HAP-1 (cell line): ENCODE results near the gene S100A6.
"Not testable (repeated sequence)": the region's sequence is repeated elsewhere in the genome, so short reads cannot be mapped to it uniquely, and the experiment has no call there.

Experiments
- DNase-seq, 2 experiments: peaks; one replicate each; pipeline ENCODE4 v3.0.0-alpha.2; 2016 to 2020; ENCODE audit warnings: low spot score in 2 of 2
- H3K27me3 ChIP-seq: fragments of 250-450 bp; sonication (Bioruptor Pico); 2 replicates; pipeline ENCODE4 v1.5.1; 2020; ENCODE audit warnings: low read depth, mild to moderate bottlenecking, moderate library complexity
- H3K36me3 ChIP-seq: fragments of 250-450 bp; sonication (Bioruptor Pico); replicated peaks from 2 replicates; pipeline ENCODE4 v1.5.1; 2020; ENCODE audit warnings: mild to moderate bottlenecking
- H3K4me1 ChIP-seq: fragments of 250-450 bp; sonication (Bioruptor Pico); 2 replicates; pipeline ENCODE4 v1.5.1; 2020; ENCODE audit warnings: mild to moderate bottlenecking
- H3K4me3 ChIP-seq: fragments of 250-450 bp; sonication (Bioruptor Pico); 2 replicates; pipeline ENCODE4 v1.5.1; 2020; ENCODE audit warnings: mild to moderate bottlenecking, moderate library complexity
- H3K9me3 ChIP-seq: fragments of 250-450 bp; sonication (Bioruptor Pico); 2 replicates; pipeline ENCODE4 v1.5.1; 2020; ENCODE audit warnings: mild to moderate bottlenecking, moderate library complexity
- in situ Hi-C: fragments of 300-500 bp; cut with MboI; formaldehyde crosslinking; loops from 3 replicates; pipeline ENCODE4 v1.14.3; 2020; ENCODE audit warnings: low sequenced_read_pairs, inconsistent platforms, mixed read lengths

S100A6 gene

GRCh38 chr1:153520818-153521476 is 14.8 kb downstream of the S100A6 start:
- Histone ChIP-seq H3K4me3 (no peak overlapping the region), H3K4me1 (peaks cover 4% of the 10 kb centered on the region), H3K36me3 (no peaks in the 10 kb centered on the region), H3K27me3 (no peaks in the 10 kb centered on the region), H3K9me3 (no peaks in the 10 kb centered on the region)
- in situ Hi-C loops: no loop called here
- DNase-seq: no peak

DNA sequence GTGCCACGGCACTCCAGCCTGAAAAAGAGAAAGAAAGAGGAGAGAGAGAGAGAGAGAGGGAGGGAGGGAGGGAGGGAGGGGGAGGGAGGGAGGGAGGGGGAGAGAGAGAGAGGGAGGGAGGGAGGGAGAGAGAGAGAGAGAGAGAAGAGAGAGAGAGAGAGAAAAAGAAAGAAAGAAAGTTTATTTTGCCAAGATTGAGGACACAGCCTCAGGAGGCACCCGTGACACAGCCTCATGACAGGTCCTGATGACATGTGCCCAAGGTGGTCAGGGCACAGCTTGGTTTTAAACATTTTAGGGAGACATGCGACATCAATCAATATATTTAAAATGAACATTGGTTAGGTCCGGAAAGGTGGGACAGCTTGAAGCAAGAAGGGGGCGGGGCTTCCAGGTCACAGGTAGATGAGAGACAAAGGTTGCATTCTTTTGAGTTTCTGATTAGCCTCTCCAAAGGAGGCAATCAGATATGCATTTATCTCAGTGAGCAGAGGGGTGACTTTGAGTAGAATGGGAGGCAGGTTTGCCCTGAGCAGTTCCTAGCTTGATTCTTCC is 15.6 kb downstream of the S100A6 start:
- DNase-seq, H3K4me3 ChIP-seq, H3K27me3 ChIP-seq, H3K36me3 ChIP-seq, in situ Hi-C loops, H3K9me3 ChIP-seq, H3K4me1 ChIP-seq: not testable (repeated sequence)

DNA sequence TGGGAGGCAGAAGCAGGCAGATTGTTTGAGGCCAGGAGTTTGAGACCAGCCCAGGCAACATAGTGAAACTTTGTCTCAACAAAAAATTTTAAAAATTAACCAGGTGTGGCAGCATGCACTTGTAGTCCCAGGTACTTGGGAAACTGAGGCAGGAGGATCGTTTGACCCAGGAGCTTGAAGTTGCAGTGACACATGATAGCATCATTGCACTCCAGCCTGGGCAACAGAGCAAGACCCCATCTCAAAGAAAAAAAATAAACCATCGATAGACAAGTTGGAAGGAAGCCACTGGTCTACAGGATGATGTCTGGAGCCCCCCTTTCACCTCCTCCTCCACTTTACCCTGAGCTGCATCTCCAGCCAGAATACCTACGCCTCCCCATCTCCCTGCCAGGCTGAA is 16.5 kb downstream of the S100A6 start:
- Histone ChIP-seq H3K4me1 (no peaks in the 10 kb centered on the region), H3K4me3 (no peak overlapping the region), H3K9me3 (no peaks in the 10 kb centered on the region), H3K36me3 (no peaks in the 10 kb centered on the region), H3K27me3 (no peaks in the 10 kb centered on the region)
- no peak for DNase-seq
- in situ Hi-C loops: loop anchor here (10.0 kb wide), 1 partner anchor 46 kb away; the partner anchor contains the start of gene S100A2

DNA sequence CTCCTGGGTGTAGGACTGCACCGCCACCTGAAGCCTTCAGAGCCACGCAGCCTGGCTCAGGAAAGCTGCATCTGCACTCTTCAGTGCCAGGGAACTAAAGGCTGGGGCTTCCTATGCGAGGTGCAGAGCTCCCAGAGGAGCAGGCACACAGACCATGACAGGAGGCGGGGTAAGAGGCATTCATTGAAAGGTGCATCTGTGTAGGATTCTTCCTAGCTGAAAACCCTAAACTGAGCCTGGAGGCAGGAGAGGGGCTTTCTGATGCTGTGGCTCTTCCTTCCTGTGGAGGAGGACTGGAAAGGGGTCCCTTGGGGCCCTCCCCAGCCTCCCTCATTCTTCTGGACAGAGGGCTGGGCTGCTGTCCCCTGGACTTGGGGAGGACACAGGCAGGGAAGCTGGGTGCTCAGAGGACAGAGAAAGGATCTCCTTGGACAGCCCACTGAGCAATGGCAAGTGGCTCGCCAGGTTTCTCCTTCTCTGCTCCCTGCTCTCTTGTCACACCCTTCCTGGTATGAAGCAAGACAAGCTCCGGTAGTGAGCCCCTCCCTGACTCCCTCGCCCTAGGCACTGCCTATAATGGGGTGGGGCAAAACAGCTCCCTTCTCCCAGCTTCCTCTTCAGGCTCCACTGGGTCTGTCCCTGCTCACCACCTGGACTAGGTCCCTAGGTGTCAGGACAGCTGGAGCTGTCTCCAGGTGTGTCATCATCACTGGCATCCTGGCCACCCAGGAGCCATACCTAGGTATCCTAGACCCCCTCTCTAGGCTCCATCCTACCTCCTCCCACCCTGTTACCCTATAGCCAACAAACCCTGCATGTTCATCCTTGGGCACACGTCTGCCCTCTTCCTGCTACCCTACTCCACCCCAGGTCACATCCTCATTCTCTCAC is 20.0 kb downstream of the S100A6 start:
- Histone ChIP-seq H3K4me1 (no peaks in the 10 kb centered on the region; the same call in 1 of the 2 replicates), H3K27me3 (no peaks in the 10 kb centered on the region), H3K9me3 (no peaks in the 10 kb centered on the region), H3K4me3 (no peak overlapping the region), H3K36me3 (no peaks in the 10 kb centered on the region)
- no peak for DNase-seq
- in situ Hi-C loops: loop anchor here (10.0 kb wide), 1 partner anchor 49 kb away; the partner anchor contains the start of gene S100A2

- in situ Hi-C loops: loop anchor here (10.0 kb wide), 1 partner anchor 51 kb away; the partner anchor contains the start of gene S100A2
- Histone ChIP-seq H3K9me3 (no peaks in the 10 kb centered on the region), H3K27me3 (no peaks in the 10 kb centered on the region), H3K4me1 (no peaks in the 10 kb centered on the region; the same call in 1 of the 2 replicates), H3K4me3 (no peak overlapping the region), H3K36me3 (no peaks in the 10 kb centered on the region)
- DNase-seq: no peak
Observed at GRCh38 chr1:153513666-153514065, 22.1 kb downstream of the S100A6 start.

DNA sequence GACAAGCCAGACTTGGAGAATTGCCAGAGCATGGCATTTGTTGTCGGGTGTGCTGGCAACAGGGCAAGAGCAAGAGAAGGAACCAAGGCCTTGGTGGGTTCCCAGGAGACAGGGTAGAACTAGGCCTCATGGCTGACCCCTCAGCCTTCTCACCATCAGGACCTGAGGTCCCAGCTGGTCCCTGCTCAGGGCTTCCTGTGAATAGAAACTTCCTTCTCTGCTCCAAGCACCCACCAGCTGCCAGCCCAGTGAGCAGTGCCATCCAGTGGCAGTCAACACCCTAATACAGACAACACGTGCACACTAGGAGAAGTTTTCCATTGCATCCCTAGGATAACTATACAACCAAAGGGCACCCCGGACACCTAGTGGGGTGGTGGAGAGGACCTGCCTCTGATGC is 22.8 kb downstream of the S100A6 start:
- Histone ChIP-seq H3K36me3 (no peaks in the 10 kb centered on the region), H3K9me3 (no peaks in the 10 kb centered on the region), H3K27me3 (no peaks in the 10 kb centered on the region), H3K4me1 (no peaks in the 10 kb centered on the region; the same call in 1 of the 2 replicates), H3K4me3 (no peak overlapping the region)
- in situ Hi-C loops: loop anchor here (10.0 kb wide), 1 partner anchor 52 kb away; the partner anchor contains the start of gene S100A2
- DNase-seq: no peak

DNA sequence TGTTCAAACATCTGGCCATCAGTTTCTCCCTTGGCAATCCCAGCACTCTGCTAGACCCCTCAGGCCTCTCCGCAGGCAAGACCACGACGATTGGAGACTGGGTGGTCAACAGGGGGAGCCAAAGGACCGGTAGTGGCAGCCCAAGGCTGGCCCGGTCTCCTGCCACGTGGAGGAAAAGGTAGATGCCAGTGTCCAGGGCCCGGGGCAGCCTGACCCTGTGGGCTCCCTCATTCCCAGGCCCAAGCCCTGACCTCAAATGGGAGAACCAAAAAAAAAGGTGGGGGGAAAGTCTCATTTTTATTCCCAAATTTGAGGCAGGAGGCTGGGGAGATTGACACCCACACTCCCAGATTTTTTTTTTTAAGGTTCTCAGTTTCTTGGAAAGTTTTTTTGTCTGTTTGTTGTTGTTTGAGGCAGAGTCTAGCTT is 24.8 kb downstream of the S100A6 start:
- Histone ChIP-seq H3K27me3 (no peaks in the 10 kb centered on the region), H3K9me3 (no peaks in the 10 kb centered on the region), H3K4me3 (no peak overlapping the region), H3K36me3 (no peaks in the 10 kb centered on the region), H3K4me1 (no peaks in the 10 kb centered on the region; the same call in 1 of the 2 replicates)
- peak; percentile 82 to 94 for DNase-seq
- in situ Hi-C loops: loop anchor here (10.0 kb wide), 1 partner anchor 54 kb away; the partner anchor contains the start of gene S100A2

DNA sequence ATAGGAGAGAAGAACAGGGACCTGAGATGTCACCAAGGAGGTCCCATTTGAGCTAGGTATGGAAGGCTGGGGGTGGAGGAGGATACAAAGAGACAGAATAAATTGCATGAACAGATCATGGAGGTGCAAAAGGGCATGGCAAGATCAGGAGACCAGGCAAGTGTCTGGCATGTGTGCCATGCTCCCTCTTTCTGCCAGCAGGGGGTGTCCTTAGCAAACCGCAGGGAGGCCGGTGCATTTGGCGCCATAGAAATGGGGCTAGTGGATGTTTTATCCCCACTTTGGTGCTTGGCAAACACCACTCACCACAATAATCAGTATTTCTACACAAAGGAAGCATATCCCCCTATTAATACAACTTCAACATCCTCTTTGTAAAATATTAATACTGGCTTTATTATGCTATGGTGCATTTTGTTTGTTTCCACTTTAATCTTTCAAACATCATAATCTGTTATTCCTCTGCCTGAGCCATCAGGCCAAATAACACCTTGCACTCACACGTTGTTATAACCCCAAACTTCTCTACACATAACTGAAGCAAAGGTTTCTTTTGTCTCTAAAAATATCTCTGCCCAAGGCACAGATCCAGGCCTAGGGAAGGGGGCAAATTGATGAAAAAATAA is 25.9 kb downstream of the S100A6 start:
- Histone ChIP-seq H3K4me1 (no peaks in the 10 kb centered on the region; the same call in 1 of the 2 replicates), H3K27me3 (no peaks in the 10 kb centered on the region), H3K4me3 (no peak overlapping the region), H3K36me3 (no peaks in the 10 kb centered on the region), H3K9me3 (no peaks in the 10 kb centered on the region)
- in situ Hi-C loops: loop anchor here (10.0 kb wide), 3 partner anchors 55 to 475 kb away; partner anchors contain the start of genes RAB13 and S100A2
- DNase-seq: peak; percentile 44 to 85

- in situ Hi-C loops: loop anchor here (10.0 kb wide), 2 partner anchors 236 to 476 kb away; partner anchors contain the start of gene RAB13
- no peak overlapping the region for H3K4me3 ChIP-seq
- no peaks in the 10 kb centered on the region for H3K36me3 ChIP-seq
Observed at GRCh38 chr1:153509036-153509435, 26.8 kb downstream of the S100A6 start.

DNA sequence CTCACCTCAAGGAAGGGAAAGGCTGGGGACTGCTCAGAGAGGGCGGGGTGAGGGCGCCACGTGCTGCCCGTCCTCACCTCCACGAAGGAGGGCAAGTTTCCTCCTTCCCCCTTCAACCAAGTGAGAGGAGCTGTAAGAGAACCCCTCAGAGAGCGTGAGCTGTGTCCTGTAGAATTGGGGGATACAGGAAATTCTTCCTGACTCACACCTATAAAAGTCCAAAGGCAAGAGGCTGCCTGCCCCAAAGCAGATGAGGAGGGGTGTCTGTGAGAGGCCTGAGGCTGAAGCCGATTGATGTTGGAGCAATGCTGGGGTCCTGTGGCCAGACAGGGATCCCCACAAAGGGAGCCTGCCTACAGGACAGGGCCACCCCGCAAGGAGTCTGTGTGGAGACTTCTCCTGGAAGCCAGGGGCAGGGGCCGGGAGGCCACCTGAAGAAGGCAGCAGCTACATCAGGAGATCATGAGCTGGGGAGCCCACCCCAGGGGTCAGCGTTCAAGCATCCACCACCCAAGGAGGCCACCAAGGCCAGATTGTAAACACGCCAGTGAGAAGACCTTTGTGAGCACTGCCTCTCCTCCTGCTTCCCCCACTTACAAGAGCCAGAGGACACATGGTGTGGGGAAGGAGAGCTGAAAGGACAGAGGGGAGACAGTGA is 27.7 kb downstream of the S100A6 start:
- H3K36me3 ChIP-seq: no peaks in the 10 kb centered on the region
- H3K4me1 ChIP-seq: no peaks in the 10 kb centered on the region; the same call in none of the 2 replicates
- H3K9me3 ChIP-seq: no peaks in the 10 kb centered on the region
- H3K4me3 ChIP-seq: no peak overlapping the region
- H3K27me3 ChIP-seq: no peaks in the 10 kb centered on the region
- no peak for DNase-seq
- in situ Hi-C loops: loop anchor here (10.0 kb wide), 2 partner anchors 237 to 477 kb away; partner anchors contain the start of gene RAB13

More at GRCh38 chr1:153509036-153509435, 26.8 kb downstream of the S100A6 start:
- Histone ChIP-seq H3K9me3 (no peaks in the 10 kb centered on the region), H3K4me1 (no peaks in the 10 kb centered on the region; the same call in 1 of the 2 replicates), H3K27me3 (no peaks in the 10 kb centered on the region)
- DNase-seq: no peak

DNA sequence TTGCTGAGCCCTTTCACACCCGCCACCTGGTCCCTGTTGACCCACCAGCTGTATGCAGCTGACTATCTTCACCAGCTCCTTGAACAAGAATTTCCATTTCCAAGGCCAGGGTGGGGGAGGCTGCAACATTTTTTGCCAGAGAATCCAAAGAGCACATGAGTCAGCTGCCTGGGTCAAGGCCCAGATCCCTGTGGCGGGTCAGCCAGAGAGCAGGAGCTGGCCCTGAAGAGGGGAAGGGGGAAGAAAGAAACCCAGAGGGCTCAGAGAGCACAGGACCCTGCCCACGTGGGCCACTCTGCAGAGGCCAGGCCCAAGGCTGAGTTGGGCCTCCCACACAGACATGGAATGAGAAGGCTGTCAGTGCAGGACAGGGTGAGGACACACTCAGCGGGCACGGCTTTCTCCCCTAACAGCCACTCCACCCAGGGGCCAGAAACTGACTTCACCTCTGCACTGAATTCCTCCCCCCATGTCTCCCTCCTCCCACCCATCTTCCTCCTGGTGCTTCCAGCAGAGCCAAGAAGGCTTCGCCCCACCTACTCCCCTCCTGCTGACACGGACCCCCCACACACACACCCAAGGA is 28.9 kb downstream of the S100A6 start:
- Histone ChIP-seq H3K27me3 (no peaks in the 10 kb centered on the region), H3K4me3 (no peak overlapping the region), H3K4me1 (no peaks in the 10 kb centered on the region; the same call in none of the 2 replicates), H3K36me3 (no peaks in the 10 kb centered on the region), H3K9me3 (no peaks in the 10 kb centered on the region)
- in situ Hi-C loops: loop anchor here (10.0 kb wide), 2 partner anchors 238 to 478 kb away; partner anchors contain the start of gene RAB13
- no peak for DNase-seq

DNA sequence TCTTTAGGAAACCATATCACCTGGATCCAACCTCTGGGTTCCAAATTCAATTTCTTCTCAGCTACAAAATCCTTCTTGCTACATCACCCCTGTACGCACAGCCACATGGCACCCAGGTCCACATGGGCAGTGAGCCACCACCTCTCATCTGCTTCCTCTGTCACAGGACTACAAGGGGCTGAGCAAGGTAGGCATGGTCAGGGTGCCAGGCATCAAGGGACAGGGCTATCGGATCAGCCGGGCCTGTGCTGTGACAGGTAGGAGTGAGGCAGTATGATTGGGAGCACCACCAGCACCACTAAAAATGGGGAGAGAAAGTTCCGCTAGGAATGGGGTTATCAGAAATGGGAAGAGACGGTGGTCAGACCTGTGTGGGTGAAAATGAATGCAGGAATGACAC is 29.4 kb downstream of the S100A6 start:
- Histone ChIP-seq H3K4me3 (no peak overlapping the region), H3K27me3 (no peaks in the 10 kb centered on the region), H3K9me3 (no peaks in the 10 kb centered on the region), H3K36me3 (no peaks in the 10 kb centered on the region), H3K4me1 (no peaks in the 10 kb centered on the region; the same call in none of the 2 replicates)
- in situ Hi-C loops: loop anchor here (10.0 kb wide), 2 partner anchors 238 to 478 kb away; partner anchors contain the start of gene RAB13
- DNase-seq: no peak
